ENCODE results near the gene TRIM66.

DNA sequence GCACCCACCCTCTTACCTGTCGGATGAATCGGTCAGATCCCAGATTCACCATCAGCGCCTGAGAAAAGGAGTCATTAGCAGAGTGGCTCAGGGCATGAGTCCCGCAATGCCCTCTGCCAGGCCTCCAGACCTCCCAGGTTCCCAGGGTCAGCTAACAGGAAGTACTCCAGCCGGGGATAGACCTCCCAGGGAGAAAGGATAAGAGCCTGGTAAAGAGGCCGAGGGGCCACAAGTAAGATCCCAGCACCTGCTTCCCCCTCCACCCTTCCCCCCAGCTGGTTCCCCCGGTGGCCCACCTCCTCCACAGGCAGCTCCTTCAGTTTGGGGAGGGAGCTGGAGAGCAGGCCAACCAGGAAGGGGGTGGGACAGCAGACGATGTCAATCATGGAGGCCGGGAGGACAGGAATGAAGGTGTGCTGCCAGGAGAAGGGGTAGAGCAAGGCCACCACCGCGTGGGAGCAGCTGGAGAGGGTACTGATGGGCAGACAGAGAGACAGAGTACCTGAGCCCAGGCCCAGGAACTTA, 16.5 kb upstream of the TRIM66 start:
- TF ChIP-seq RAD21 (CRISPR knock-in tag; conservative IDR thresholded peaks at IDR 0.05 in 1 of 2, IDR thresholded peaks at IDR 0.05 in 1 of 2) (no peak), CHD2 (IDR thresholded peaks at IDR 0.05; ENCODE audit: low read depth, low read length) (no peak), ELK1 (CRISPR knock-in tag; IDR thresholded peaks at IDR 0.05) (no peak), POLR2AphosphoS2 (IDR thresholded peaks at IDR 0.05; ENCODE audit: low read length) (no peak), PHF21A (IDR thresholded peaks at IDR 0.05; ENCODE audit: borderline replicate concordance, low read depth) (no peak)

Measured in K562 (cell line).